NCI-H2107 (cell line): ENCODE measurements around the gene DHRS4L2.
"Not testable (repeated sequence)": the region's sequence is repeated elsewhere in the genome, so short reads cannot be mapped to it uniquely, and the experiment has no call there.

Source experiments
- DNase-seq: peaks from one replicate; lab custom pipeline; 2025; lab: John Stamatoyannopoulos, UW

The DHRS4L2 gene

GRCh38 chr14:23973178-23973577 lies 15.6 kb upstream of the DHRS4L2 start:
- DNase-seq, result not testable (repeated sequence)

DNA sequence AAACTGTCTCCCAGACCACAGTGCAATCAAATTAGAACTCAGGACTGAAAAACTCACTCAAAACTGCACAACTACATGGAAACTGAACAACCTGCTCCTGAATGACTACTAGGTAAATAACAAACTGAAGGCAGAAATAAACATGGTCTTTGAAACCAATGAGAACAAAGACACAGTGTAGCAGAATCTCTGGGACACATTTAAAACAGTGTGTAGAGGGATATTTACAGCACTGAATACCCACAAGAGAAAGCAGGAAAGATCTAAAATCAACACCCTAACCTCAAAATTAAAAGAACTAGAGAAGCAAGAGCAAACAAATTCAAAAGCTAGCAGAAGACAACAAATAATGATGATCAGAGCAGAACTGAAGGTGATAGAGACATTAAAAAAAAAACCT lies 14.7 kb upstream of the DHRS4L2 start:
- not testable (repeated sequence) for DNase-seq

DNA sequence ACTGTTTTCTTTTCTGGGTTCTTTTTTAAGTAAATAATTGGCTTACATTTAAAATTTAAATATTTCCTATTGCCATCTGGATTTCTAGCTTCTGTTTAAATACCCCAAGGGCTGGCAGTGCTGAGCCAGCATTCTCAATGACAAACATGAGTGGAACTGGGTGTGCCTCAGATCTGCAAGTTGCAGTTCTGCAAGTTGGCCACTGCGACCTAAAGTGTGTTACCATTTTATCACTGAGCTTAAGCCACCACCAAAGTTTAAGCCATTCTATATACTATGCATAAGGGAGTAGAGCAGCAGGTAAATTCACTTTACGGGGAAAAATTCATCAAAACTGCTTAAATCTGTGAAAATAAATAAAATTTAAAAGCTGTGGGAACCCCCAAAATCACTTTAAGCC lies 11.5 kb upstream of the DHRS4L2 start:
- not testable (repeated sequence) for DNase-seq

- not testable (repeated sequence) for DNase-seq
Measured at GRCh38 chr14:23981951-23982813, 6.5 kb upstream of the DHRS4L2 start.

- no peak for DNase-seq
Measured at GRCh38 chr14:23984891-23985602, 3.7 kb upstream of the DHRS4L2 start.

DNA sequence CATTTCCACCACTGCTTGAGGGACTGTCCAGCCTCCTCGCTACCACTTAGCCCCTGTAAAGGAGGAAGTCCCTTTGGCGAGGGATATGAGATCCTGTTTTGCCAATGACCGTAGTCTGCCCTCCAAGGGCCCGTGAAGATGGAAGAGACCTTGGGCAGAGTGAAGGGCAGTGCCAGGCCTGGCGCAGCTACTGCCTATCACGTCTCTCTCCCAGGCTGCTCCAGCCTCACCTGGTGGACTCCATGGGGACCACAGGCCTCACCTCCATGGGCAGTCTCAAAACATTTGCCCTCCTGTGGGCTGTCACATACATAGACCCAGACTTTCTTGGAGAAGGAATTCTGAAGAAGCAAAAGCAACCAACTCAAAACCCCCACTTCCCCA lies 514 bp upstream of the DHRS4L2 start:
- DNase-seq, result not testable (repeated sequence)

DNA sequence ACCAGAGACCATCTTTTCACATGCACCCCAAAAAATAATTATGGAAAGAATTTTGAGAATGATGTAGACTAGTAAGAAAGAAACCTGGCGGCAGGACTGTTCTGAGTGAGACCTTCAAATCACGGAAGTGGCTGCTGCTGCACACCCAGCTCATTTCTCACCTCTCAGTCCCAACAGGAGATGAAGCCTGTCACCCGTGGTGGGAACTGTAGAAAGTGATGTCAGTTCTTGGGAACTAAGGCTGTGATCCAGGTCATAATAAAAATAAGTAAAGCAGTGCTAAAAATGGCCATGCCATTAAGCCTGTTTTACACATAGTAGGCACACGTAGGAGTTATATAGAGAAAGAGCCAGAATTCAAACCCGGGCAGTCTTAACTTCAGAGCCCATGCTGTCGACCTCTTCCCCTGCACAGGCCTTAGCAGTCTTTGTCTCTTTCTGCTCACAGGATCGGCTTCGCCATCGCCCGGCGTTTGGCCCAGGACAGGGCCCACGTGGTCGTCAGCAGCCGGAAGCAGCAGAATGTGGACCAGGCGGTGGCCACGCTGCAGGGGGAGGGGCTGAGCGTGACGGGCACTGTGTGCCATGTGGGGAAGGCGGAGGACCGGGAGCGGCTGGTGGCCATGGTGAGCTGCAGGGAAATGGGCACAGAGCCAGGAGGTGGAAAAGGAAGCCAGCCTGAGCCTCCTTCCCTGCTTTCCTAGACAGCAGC lies 1.2 kb downstream of the DHRS4L2 start:
- not testable (repeated sequence) for DNase-seq

- not testable (repeated sequence) for DNase-seq
Measured at GRCh38 chr14:23990961-23991360, 2.2 kb downstream of the DHRS4L2 start.

DNA sequence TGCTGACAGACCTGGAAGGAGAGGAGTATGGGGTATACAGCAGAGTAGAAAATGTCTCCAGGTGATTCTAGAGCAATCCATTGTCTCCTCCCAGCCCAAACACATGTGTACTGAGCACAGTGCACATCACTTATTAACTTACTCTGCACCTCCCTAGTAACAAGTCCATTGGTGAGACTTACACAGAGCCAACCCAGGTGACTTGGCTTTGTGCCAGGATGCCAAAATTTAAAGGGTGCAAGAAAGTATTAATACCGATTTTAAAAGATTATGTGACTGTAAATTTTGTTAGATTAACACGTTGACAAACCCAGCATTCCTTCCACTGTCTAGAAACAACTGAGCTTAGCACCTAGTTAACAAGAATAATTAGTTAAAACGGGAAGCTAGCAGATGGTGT lies 4.3 kb downstream of the DHRS4L2 start:
- not testable (repeated sequence) for DNase-seq

DNA sequence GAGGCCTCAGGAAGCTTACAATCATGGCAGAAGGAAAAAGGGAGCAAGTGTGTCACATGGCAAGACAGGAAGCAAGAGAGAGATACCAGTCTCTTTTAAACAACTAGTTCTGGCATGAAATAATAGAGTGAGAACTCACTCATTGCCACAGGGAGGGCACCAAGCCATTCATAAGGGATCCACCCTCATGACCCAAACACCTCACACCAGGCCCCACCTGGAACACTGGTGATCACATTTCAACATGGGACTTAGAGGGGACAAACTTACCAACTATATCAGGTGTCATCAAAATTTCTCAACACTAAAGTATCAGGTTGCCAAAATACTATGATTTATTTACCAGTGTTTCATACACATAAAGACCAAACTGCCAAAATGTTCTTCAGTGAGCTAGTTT lies 7.3 kb downstream of the DHRS4L2 start:
- not testable (repeated sequence) for DNase-seq

GRCh38 chr14:23996825-23997224 lies 8.1 kb downstream of the DHRS4L2 start:
- DNase-seq, result not testable (repeated sequence)

DNA sequence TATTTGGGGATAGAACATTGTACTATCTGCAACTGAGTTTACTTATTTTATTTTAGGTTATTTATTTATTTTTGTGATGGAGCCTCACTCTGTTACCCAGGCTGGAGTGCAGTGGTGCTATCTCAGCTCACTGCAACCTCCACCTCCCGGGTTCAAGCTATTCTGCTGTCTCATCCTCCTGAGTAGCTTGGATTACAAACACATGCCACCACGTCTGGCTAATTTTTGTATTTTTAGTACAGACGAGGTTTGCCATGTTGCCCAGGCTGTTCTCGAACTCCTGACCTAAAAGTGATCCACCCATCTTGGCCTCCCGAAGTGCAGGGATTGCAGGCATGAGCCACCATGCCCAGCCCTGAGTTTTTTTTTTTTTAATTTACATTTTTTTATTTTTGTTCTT lies 10.9 kb downstream of the DHRS4L2 start:
- not testable (repeated sequence) for DNase-seq

- DNase-seq, result not testable (repeated sequence)
Measured at GRCh38 chr14:24001078-24001477, 12.3 kb downstream of the DHRS4L2 start.

GRCh38 chr14:24001679-24002078 lies 12.9 kb downstream of the DHRS4L2 start:
- DNase-seq, result not testable (repeated sequence)

GRCh38 chr14:24006471-24006816 lies 17.7 kb downstream of the DHRS4L2 start:
- not testable (repeated sequence) for DNase-seq

DNA sequence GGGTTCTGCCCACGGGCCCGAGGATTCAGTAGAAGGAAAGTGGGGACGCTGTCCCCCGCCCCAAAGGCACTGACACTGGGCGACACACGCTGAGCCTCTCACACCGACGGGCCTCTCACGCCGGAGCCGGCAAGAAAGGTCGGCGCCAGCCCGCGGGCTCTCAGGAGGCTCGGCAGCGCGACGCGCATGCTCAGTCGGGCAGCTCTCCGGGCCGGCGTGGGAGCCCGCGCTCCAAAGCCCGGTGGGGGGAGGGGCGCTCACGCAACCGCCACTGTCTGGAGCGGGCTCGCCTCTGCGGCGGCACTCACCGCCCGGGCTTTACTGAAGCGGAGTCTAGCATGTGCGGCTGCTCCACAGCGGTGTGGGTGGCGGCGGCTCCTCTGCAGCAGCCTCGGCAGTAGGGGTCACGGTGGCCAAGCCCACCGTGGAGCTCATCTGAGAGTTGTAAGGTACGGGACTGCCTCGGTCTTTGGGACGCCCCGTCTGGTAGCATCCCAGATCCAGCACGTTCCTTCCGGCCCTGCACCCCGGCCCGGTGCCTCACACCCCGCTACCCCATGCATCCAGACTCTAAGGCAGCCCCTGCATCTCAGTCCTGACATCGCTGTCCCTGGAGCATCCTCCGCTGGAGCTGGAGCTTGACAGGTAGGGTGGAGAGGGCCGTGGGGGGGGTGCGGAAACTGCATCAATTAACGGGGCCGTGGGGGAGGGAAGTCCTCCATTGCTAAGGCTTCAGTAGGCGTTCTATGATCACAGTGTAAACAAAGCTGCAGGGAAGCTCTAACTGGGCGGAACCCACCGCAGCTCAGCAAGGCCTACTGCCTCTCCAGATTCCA lies 18.3 kb downstream of the DHRS4L2 start:
- peak; percentile 30 for DNase-seq

DNA sequence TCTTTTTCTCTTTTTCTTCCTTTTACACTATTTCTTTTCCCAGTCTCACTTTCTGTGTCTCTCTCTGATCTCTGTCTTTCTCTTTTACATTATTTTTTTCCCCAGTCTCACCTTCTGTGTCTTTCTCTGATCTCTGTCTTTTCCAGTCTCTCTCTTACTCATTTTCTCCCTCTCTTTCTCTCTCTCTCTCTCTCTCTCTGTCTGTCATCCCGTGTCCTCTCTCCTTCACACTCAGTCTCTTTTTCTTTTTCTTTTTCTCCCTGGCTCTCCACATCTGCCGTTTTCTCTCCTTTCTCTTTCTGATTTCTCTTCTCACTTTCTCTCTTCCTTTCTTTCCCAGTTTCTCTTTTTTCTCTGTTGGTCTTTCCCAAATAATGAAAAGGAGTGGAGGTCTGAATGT lies 22.3 kb downstream of the DHRS4L2 start:
- DNase-seq, result no peak

GRCh38 chr14:24012726-24013273 lies 24.1 kb downstream of the DHRS4L2 start:
- DNase-seq, result not testable (repeated sequence)

DNA sequence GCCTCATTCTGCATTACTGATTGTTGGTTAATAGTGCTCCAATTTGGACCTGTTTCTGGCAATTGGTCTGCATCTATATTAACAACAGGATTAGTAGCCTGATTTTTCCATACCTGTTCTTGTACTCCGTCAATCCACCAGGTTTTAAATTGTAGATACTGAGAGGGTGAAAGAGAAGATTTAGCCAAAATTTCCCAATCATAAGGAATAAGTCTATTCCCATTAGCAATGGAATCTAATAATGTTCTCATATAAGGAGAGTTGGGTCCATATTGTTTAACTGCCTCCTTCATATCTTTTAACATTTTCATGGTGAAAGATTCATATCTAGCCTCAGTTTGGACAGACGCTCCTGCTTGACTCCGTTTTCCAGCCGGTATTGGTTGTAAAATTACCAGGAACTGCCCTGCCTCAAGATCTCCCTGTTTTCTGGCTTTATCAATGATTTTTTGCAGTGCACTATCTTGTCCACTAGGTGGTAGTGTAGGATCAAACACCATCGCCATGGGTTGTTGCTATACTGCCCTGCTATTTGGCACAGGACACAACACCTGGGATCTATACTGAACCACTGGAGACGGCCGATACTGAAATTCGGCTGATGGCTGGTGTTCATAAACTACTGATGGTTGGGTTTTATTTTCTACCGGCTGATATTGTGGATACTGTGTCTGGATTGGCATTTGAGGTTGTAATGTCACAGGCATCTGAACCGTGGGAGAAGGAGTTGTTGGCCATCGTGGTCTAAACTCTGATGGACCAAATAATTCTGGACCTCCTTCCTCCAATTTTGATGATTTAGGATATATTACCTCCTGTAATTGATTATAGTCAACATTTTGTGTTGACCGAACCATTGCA lies 25.2 kb downstream of the DHRS4L2 start:
- DNase-seq, result peak; percentile 80

DNA sequence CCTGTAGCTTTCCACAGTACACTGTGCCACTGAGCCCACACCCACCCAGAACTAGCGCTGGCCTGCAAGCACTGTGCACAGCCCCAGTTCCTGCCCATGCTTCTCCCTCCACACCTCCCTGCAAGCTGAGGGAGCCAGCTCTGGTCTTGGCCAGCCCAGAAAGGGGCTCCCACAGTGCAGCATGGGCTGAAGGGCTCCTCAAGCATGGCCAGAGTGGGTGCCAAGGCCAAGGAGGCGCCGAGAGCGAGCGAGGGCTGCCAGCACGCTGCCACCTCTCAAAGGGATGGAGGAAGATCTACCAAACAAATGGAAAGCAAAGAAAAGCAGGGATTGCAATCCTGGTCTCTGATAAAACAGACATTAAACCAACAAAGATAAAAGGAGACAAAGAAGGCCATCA lies 27.0 kb downstream of the DHRS4L2 start:
- DNase-seq, result not testable (repeated sequence)
